Stimulated activated CD8-positive, alpha-beta memory T cell treated with anti-CD3 and anti-CD28 coated beads, Interleukin-4, amount 100 ng/mL, for 48 hours (primary cell): ENCODE data around the gene ANAPC5.
"Not testable (repeated sequence)": the region's sequence is repeated elsewhere in the genome, so short reads cannot be mapped to it uniquely, and the experiment has no call there.

Source experiments
- DNase-seq: peaks from one replicate; pipeline ENCODE4 v3.0.0-alpha.2; 2020

The ANAPC5 gene

DNA sequence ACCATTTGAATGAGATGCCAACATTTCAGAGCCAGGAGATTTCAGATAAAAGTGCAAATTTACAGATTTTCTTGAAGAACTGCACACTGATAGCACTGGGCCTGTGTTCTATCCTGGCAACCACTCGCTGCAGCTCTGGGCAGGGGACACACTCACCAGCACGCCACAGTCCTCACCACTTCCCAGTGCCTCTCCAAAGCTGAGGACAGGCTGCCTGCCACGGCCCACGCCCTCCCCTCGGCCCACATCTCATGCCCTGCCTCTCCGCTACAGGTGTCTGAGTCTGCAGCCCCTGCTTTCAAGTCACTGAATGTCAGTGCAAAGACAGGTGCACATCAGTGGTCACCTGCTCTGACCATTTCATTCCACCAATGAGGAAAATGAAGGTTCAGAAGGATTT, 68.4 kb downstream of the ANAPC5 start:
- DNase-seq, result no peak

DNA sequence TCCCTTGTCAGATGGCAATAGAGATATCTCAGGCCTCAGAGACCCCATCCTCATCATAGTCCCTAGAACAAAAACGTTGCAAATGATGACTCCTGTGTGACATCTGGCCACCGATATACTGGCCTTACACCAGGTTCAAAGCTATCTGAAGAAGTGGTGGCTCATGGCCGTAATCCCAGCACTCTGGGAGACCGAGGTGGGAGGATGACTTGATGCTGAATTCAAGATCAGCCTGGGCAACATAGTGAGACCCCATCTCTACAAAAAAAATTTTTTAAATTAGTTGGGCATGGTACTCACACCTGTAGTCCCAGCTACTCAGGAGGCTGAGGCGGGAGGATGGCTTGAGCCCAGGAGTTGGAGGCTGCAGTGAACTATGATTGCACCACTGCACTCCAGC, 68.8 kb downstream of the ANAPC5 start:
- DNase-seq, result no peak

DNA sequence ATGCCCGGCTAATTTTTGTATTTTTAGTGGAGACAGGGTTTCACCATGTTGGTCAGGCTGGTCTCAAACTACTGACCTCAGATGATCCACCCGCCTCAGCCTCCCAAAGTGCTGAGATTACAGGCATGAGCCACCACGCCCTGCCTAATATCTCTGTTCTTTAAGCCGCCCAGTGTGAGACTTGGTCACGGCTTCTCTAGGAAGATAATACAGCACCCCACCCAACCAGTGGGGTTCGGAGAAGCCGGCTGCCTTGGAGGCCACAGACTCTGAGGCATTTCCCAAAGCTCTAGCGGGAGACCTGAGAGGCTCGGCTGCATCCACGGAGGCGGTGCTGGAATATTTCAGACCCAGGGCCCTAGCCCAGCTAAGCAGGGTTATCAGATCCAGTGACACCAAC, 69.3 kb downstream of the ANAPC5 start:
- DNase-seq, result not testable (repeated sequence)

DNA sequence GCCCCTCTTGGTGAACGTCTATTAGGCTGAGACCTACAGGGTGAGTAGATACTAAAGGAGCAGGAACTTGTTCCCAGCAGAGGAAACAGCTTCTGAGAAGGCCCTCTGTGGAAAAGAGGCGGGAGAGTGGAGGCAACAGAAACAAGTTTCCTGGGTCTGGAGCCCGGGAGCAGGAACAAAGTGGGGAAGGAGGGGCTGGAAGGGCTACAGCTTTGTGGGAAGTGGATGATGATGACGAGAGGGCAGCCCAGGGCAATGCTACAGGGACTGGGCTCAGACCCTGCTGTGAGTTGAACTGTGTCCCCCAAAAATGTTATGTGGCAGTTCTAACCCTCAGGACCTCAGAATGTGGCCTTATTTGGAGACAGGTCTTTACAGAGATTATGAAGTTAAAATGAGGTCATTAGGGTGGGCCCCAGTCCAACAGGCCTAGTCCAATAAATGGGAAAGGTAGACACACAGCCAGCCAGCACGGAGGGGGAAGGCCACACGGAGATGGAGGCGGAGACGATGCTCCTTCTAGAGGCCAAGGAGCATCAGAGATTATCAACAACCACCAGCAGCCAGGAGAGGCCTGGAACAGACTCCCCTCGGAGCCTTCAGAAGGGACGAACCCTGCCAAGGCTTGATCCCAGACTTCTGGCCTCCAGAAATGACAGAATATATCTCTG, 70.0 kb downstream of the ANAPC5 start:
- DNase-seq, result no peak

DNA sequence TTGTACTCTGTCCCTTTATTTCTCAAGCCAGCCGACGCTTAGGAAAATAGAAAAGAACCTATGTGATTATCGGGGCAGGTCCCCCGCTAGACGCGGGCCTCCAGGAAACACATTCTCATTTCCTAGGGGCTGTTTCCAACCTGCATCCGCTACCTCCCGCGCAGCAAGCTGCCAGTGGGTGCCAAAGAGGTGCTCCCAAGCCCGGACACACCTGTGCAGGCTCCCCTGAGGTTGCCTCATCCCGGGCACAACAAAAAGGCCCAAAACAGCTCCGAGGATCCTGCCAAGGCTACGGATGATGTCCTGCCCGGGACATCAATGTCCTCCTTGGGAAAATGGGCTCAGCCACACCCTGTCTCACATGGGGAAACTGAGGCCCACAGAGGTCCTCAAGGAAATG, 71.1 kb downstream of the ANAPC5 start:
- not testable (repeated sequence) for DNase-seq

DNA sequence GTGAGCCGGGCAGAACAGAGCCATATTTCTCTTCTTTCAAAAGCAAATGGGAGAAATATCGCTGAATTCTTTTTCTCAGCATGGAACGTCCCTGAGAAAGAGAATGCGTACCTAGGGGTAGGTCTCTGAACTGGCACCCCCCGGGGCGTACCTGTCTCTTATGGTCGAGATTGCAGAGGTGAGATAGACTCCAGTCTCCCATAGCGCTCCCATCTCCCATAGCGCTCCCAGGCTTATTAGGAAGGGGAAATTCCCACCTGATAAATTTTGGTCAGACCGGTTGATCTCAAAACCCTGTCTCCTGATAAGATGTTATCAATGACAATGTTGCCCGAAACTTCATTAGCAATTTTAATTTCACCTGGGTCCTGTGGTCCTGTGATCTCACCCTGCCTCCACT, 71.7 kb downstream of the ANAPC5 start:
- not testable (repeated sequence) for DNase-seq

DNA sequence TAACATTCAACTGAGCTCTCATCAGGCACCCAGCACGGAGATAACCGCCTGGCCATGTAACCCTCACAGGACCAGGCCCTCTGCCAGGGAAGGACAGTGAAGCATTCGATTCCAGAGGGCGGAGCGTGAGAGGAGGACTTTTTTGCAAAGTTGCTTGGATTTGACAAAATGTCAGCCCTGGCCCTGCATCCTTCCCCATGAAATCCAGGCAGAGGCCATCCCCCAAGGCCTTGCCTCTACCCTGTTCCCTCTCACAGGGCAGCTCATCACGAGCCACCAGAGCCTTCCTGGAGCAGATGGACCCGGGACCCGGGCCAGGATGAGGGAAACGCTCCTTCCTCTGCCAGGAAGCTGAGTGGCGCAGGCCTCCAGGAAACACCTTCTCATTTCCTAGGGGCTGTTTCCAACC, 72.7 kb downstream of the ANAPC5 start:
- no peak for DNase-seq

DNA sequence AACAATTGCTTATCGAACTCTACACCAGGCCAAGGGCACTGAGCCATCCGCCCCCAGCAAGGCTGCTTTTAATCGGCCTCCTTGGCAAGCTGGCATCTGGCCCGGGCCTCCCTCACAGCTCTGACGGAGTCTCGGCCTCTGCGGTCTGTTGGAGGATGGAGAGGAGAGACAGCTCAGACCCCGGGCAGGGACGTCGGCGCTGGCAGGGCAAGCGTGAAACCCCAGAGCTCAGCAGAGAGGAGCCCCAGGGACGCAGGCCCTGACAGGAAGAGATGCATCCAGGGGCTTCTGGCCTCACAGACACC, 73.2 kb downstream of the ANAPC5 start:
- no peak for DNase-seq

DNA sequence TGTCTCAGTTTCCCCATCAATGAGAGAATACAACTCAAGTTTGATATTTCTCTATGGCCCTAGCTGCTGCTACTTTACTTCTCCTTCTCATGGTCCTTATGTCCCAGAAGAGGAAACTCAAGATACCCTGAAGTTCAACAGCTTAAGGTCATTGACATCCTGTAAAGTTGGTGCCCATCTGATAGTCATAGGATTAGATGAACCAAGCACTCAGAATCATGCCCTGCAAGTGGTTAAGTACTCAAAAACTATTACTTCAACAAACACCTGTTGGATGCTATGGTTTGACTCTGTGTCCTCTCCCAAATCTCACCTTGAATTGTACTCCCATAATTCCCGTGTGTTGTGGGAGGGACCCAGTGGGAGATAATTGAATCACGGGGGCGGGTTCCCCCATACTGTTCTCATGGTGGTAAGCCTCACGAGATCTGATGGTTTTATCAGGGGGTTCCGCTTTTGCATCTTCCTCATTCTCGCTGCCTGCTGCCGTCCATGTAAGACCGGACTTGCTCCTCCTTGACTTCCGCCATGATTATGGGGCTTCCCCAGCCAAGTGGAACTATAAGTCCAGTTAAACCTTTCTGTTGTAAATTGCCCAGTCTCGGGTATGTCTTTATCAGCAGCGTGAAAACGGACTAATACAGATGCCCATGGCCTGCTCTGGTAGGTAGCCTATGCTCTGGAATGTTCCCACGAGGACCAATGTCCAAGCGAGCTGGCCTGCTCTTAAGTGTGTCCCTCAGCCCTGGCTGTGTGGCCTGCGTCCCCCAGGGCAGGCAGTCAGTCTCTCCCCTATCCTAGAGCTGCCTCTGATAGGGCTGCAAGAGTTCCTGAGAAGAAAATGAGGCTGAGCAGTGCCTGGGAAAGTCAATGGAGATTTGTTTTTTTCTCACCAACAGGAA, 73.8 kb downstream of the ANAPC5 start:
- no peak for DNase-seq

DNA sequence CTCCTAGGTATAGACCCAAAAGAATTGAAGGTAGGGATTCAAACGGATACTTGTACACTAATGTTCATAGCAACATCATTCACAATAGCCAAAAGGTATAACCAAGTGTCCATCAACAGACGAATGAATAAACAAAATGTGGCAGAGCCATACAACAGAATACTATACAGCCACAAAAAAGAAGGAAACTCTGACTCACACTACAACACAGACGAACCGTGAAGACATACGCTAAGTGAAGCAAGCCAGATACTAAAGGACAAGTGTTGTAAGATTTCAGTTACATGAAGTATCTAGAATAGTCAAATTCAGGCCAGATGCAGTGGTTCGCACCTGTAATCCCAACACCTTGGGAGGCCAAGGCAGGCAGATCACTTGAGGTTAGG, 74.8 kb downstream of the ANAPC5 start:
- DNase-seq, result no peak

DNA sequence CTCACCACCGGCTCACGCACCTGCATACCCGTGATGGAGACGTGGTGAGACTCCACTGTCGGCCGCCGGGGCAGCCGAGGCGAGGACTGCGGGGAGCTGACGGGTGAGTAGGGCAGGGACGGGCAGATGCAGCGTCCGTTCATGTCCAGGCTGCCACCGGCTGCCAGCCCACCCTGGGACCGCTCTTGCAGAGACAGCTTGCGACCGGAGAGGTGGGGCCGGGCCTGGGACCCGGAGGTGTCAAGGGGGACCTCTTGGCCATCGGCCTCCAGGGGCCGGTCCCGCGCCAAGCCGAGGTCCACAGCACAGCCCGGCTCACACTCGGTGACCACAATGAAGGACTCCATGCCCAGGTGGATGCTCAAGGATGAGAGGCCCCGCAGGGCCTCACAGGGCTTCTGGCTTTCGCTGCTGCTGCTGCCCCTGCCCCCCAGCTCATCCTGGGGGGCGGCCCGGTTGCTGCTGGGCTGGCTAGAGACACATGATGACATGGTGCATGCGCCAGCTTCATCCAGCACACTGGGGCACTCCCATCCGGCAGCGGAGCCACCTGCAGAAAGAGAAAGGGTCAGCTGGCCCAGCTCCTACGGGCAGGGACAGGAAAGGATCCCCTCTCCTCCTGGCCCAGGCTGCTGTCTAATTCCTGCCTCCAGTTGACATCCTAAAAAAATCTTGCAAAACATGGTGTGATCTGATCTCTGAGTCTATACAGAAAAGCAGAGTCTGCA, 78.0 kb downstream of the ANAPC5 start:
- no peak for DNase-seq

DNA sequence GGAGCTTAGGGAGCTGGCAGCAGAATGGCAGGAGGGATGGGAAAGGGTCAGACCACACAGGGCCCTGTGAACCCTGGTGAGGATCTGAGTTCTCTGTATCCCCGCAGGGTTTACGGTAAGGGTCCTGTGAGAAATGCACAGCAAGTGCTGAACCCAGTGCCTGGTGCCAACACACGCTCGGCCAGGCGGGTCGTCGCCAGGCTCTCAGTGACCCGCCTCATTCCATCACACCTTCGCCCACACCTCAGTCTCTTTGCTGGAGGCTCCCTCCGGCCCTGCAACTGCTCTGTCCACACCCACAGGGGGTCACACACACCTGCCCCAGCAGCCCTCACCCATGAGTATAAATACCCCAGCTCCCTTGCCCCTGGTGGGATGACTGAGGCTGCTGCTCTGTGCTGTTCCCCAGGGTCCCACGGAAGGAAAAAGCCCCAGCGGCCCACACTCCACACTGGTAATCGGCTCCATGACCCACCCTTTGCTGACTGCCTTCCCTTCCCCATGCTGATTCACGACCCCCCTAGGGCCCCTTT, 78.8 kb downstream of the ANAPC5 start:
- DNase-seq, result no peak

DNA sequence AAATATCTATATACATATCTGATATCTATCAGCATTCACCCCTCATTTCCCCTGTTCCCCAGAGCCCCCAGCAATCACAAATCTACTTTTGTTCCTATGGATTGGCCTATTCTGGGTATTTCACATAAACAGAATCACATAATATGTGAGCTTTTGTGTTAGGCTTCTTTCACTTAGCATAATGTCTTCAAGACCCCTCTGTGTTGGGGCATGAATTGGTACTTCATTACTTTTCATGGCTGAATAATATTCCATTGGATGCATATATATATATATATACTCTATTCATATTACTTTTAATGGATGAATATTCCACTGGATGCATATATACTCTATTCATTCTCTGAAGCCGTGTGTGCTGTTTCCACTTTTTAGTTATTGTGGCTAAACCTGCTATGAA, 84.4 kb downstream of the ANAPC5 start:
- no peak for DNase-seq

DNA sequence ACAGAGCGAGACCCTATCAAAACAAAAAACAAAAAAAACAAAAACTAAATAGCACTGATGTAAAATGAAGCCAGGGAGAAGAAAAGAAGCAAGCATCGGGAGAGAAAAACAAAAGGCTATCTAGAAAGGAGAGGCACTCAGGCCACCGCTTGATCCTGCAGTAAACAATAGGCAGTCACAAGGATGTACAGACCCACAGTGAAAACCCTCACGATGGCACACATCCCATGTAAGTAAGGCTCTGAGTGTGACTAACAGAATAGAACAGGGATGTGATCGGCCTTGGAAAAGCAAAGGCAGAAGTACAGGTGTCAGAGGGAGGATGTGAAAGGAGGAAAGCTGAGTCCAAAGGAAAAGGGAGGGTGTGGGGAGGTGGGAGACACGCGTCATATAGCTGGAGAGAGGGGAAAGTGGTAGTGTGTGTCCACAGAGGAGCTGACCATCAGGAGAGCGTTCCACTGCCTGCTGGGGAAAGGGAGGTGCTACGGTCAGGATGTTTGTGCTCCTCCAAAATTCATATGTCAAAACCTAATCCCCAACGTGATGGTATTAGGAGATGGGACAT, 87.2 kb downstream of the ANAPC5 start:
- no peak for DNase-seq

DNA sequence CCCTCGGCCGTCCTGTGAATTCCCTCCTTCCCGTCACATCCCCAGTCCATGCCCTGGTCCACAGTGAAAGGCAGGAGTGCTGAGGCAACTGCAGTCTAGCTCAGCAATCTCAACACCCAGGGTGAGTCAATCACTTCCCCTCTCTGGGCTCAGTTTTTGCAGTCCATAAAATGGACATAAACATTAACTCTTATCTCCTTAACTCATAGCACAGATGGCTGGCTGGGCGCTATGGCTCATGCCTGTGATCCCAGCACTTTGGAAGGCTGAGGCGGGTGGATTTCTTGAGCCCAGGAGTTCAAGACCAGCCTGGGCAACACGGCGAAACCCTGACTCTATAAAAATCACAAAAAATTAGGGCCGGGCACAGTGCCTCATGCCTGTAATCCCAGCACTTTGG, 88.1 kb downstream of the ANAPC5 start:
- DNase-seq, result no peak

DNA sequence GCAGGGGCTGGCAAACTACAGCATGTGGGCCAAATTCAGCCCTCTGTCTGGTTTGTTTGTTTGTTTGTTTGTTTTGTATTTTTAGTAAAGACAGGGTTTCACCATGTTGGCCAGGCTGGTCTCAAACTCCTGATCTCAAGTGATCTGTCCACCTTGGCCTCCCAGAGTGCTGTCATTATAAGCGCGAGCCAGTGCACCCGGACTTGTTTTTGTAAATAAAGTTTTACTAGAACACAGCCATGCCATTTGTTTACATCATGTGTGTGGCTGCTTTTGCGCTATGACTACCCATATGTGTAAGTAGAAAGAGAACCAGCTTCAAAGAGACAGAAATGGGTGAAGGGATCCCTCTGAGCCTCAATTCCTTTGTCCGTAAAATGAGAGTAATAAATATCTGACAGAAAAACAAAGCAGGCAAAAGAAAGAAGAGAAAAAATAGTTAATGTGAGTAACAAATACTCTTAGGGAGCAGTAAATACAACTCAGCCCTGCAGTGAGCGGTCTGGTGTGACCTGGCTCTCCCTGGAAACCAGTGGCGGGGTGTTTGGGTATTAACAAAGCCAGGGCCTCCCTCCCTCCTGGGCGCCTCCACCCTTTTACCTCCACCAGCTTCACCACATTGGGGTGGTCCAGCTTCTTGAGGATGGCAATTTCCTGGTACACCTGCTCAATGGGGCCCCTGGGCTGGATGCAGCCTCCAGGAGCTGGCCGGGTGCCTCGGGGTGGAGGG, 88.8 kb downstream of the ANAPC5 start:
- no peak for DNase-seq

DNA sequence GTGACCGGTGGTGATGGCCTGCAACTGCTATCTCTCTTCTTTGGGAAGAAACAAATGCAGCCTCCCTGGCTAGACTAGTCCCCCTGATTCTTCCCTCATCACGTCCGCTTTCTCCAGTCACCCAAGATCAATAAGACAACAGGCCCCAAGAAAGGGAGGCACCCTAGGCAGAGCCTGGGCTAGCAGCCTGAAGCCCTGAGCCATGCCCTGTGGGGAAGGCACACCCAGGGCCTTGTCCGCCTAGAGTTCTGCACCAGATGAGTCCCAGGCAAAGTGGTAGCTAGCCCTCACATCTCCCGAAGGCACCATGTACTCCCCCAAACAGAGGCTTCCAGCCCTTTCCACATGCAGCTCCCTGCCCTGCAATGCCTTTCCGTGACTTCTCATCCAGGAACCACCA, 90.8 kb downstream of the ANAPC5 start:
- no peak for DNase-seq

DNA sequence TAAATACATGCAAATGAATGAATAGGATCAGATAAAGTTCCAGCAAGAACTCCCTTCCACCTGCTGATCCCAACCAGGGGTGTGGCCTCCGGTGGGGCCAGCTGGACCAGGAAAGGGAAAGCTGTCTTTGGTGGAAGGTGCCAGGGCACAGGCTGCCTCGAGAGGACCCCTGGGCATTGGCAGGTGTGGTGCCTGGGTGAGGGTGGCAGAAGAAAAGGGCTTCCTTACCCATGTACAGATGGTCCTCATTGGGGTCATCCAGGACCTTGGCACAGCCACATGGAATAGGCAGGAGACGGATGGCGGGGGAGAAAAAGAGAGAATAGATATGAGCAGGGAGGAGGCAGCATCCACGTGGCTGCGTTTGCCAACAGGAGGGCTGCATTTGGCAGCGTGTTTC, 92.1 kb downstream of the ANAPC5 start:
- no peak for DNase-seq

DNA sequence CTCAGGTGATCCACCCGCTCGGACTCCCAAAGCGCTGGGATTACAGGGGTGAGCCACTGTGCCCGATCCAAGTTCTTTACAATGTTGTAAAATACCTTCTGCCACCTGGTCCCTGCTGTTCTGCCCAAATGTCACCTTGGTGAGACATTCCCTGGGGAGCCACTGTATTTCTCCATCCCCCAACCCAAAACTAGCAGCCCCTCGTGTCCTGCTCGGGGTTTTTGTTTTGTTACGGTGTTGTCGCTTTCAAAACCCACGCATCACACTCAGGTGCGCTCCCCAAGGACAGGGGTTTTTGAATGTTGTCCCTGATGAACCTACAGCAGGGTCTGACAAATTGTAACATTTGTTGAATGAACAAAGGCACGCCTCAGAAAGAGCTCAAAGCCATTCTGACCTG, 93.1 kb downstream of the ANAPC5 start:
- DNase-seq, result no peak
